H1 (cell line): ENCODE results near the gene ANXA4.

Experiments
- CBX8 ChIP-seq: fragments of 300-800, 300-1000 bp; sonication (generic); IDR thresholded peaks from 2 replicates; pipeline ENCODE4 v1.7.1; 2016; ENCODE audit warnings: low read depth, low read length, borderline replicate concordance
- CEBPB ChIP-seq: IDR thresholded peaks from 2 replicates; pipeline ENCODE4 v1.6.1; 2012; ENCODE audit warnings: low read depth, low read length
- EGR1 ChIP-seq: IDR thresholded peaks from 2 replicates; pipeline ENCODE4 v1.6.1; 2011; ENCODE audit warnings: low read depth, low read length, borderline replicate concordance
- GABPA ChIP-seq: IDR thresholded peaks from 2 replicates; pipeline ENCODE4 v1.6.1; 2011; ENCODE audit warnings: mild to moderate bottlenecking, low read length, moderate library complexity, borderline replicate concordance; ENCODE audit not compliant: insufficient read depth
- POLR2A ChIP-seq, 2 experiments: IDR thresholded peaks; 1 replicate in 1 of 2; 2 replicates in 1 of 2; pipeline ENCODE4 v1.6.1; 2011; ENCODE audit warnings: low read depth in 2 of 2, low read length in 2 of 2, mild to moderate bottlenecking in 2 of 2; ENCODE audit errors: control extremely low read depth in 1 of 2
- POLR2AphosphoS5 ChIP-seq: IDR thresholded peaks from 2 replicates; pipeline ENCODE4 v1.6.1; 2011; ENCODE audit warnings: low read depth, low read length
- POU5F1 ChIP-seq: IDR thresholded peaks from 2 replicates; pipeline ENCODE4 v1.6.1; 2011; ENCODE audit warnings: low read depth, mild to moderate bottlenecking, low read length, moderate library complexity
- SUZ12 ChIP-seq: fragments of 200-600 bp; sonication (generic); IDR thresholded peaks from 2 replicates; pipeline ENCODE4 v1.6.1; 2012; ENCODE audit warnings: mild to moderate bottlenecking, inconsistent platforms, low read length, moderate library complexity, mixed read lengths
- TF ChIP-seq, protein P1 (sequence below), 3 experiments: IDR thresholded peaks; 1 replicate in 2 of 3; 2 replicates in 1 of 3; pipeline versions ENCODE4 v1.5.1 to v1.6.1; 2011; ENCODE audit warnings: low read length in 3 of 3, mild to moderate bottlenecking in 3 of 3, inconsistent platforms in 2 of 3, low read depth in 1 of 3, moderate library complexity in 1 of 3; ENCODE audit not compliant: insufficient read depth in 1 of 3; ENCODE audit errors: control extremely low read depth in 1 of 3
- TF ChIP-seq, protein P2 (sequence below): IDR thresholded peaks from 2 replicates; pipeline ENCODE4 v1.6.1; 2011; ENCODE audit warnings: low read depth, mild to moderate bottlenecking, low read length; ENCODE audit not compliant: insufficient read depth
- TF ChIP-seq, protein P3 (sequence below): IDR thresholded peaks from 2 replicates; pipeline ENCODE4 v1.6.1; 2012; ENCODE audit warnings: inconsistent platforms

DNA sequence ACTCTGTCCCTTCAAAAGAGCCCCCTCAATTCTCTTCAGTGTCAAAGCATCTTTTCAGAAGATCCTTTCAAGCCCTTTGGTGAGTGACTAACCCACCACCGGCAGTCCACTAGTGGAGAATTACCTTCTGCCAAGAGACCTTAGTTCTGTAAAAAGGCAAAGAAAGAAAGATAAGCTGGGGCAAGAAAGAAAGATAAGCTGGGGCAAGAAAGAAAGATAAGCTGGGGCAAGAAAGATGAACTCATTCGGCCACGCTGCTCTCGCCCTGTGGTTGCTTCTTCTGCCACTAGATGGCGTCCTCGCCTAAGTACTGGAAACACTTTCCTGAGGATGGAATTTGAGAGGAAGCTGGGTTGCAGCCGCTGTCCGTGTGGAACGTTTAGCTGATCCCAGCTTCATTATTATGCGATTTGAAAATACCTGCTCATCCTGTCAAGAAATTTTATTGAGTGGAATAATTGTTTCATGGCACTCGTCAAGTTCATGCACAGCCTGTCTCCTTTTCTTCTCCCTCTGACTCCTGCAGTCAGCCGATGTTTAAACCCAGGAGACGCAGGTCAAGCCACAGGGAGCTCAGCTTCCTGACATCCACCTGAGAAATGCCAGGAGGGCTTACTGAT lies 17.3 kb upstream of the ANXA4 start:
- TF ChIP-seq, protein P1, sequence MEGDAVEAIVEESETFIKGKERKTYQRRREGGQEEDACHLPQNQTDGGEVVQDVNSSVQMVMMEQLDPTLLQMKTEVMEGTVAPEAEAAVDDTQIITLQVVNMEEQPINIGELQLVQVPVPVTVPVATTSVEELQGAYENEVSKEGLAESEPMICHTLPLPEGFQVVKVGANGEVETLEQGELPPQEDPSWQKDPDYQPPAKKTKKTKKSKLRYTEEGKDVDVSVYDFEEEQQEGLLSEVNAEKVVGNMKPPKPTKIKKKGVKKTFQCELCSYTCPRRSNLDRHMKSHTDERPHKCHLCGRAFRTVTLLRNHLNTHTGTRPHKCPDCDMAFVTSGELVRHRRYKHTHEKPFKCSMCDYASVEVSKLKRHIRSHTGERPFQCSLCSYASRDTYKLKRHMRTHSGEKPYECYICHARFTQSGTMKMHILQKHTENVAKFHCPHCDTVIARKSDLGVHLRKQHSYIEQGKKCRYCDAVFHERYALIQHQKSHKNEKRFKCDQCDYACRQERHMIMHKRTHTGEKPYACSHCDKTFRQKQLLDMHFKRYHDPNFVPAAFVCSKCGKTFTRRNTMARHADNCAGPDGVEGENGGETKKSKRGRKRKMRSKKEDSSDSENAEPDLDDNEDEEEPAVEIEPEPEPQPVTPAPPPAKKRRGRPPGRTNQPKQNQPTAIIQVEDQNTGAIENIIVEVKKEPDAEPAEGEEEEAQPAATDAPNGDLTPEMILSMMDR (IDR thresholded peaks at IDR 0.05; ENCODE audit: control extremely low read depth in 1 of 3, insufficient read depth in 1 of 3, low read depth in 1 of 3, low read length in 3 of 3): peak; percentile 90 to 95 (median 91)
- no peak for TF ChIP-seq SUZ12
- TF ChIP-seq, protein P2, sequence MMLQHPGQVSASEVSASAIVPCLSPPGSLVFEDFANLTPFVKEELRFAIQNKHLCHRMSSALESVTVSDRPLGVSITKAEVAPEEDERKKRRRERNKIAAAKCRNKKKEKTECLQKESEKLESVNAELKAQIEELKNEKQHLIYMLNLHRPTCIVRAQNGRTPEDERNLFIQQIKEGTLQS: no peak
- TF ChIP-seq EGR1: no peak
- no peak for TF ChIP-seq CEBPB
- TF ChIP-seq POLR2AphosphoS5: no peak
- TF ChIP-seq, protein P3, sequence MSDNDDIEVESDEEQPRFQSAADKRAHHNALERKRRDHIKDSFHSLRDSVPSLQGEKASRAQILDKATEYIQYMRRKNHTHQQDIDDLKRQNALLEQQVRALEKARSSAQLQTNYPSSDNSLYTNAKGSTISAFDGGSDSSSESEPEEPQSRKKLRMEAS: no peak; the same call in 1 of the 2 replicates
- TF ChIP-seq POLR2A (IDR thresholded peaks at IDR 0.05; ENCODE audit: control extremely low read depth in 1 of 2, low read depth in 2 of 2, low read length in 2 of 2): no peak
- no peak for TF ChIP-seq POU5F1
- no peak for TF ChIP-seq GABPA
- no peak for TF ChIP-seq CBX8
